ENCODE data around the gene SMYD5.
A peak's percentile ranks its signal among the peaks of the same experiment; 100 is the strongest.

- TF ChIP-seq POLR2A (IDR thresholded peaks at IDR 0.05; ENCODE audit: low read depth, low read length) (no peak), POLR2AphosphoS5 (IDR thresholded peaks at IDR 0.05; ENCODE audit: low read depth, low read length) (peak; percentile 5; the same call in 1 of the 2 replicates), POU2F2 (IDR thresholded peaks at IDR 0.05; ENCODE audit: low read depth, low read length) (no peak)
Observed at GRCh38 chr2:73256618-73256922, 42.5 kb downstream of the SMYD5 start.
